Islet precursor cell (in vitro differentiated cells): Measurements from ENCODE around the gene ARPC4.

ENCODE experiments used
- DNase-seq: peaks from one replicate; pipeline ENCODE4 v3.0.0-alpha.2; 2018

ARPC4 gene

GRCh38 chr3:9792405-9793160 lies at the start of gene ARPC4, which contains the start of gene TADA3:
Gene ARPC4 (plus strand): TSS chr3:9793082. CDS start chr3:9793122, 40 bp downstream.
Gene TADA3 (minus strand): TSS chr3:9792473. CDS start chr3:9791466, 1,007 bp downstream.
- DNase-seq: peak; percentile 95

- DNase-seq: no peak
Measured at GRCh38 chr3:9743548-9743947, 49.3 kb upstream of the ARPC4 start.

- no peak for DNase-seq
Measured at GRCh38 chr3:9744162-9744561, 48.7 kb upstream of the ARPC4 start.

GRCh38 chr3:9745521-9745920 lies 47.4 kb upstream of the ARPC4 start:
- DNase-seq: no peak

GRCh38 chr3:9746330-9746729 lies 46.6 kb upstream of the ARPC4 start:
- DNase-seq: no peak

GRCh38 chr3:9747267-9747666 lies 45.6 kb upstream of the ARPC4 start:
- DNase-seq: peak; percentile 63

GRCh38 chr3:9748031-9748430 lies 44.9 kb upstream of the ARPC4 start:
- no peak for DNase-seq

- DNase-seq: no peak
Measured at GRCh38 chr3:9749296-9749644, 43.6 kb upstream of the ARPC4 start.

- peak; percentile 99 for DNase-seq
Measured at GRCh38 chr3:9749645-9750555, 43.0 kb upstream of the ARPC4 start, which contains the start of gene OGG1. Gene OGG1 (plus strand): TSS chr3:9749952. CDS start chr3:9750287, 335 bp downstream.

GRCh38 chr3:9750556-9751411 lies 42.1 kb upstream of the ARPC4 start:
- no peak for DNase-seq

- DNase-seq: no peak
Measured at GRCh38 chr3:9754678-9755077, 38.2 kb upstream of the ARPC4 start.

- no peak for DNase-seq
Measured at GRCh38 chr3:9757427-9757826, 35.5 kb upstream of the ARPC4 start.

- no peak for DNase-seq
Measured at GRCh38 chr3:9760779-9761505, 31.9 kb upstream of the ARPC4 start.

- no peak for DNase-seq
Measured at GRCh38 chr3:9761919-9762318, 31.0 kb upstream of the ARPC4 start.

GRCh38 chr3:9762871-9763270 lies 30.0 kb upstream of the ARPC4 start:
- DNase-seq: no peak

GRCh38 chr3:9765865-9766264 lies 27.0 kb upstream of the ARPC4 start:
- DNase-seq: peak; percentile 73

- no peak for DNase-seq
Measured at GRCh38 chr3:9767418-9767817, 25.5 kb upstream of the ARPC4 start.

- DNase-seq: no peak
Measured at GRCh38 chr3:9768141-9768775, 24.6 kb upstream of the ARPC4 start.

- no peak for DNase-seq
Measured at GRCh38 chr3:9769012-9769411, 23.9 kb upstream of the ARPC4 start.

- peak; percentile 92 for DNase-seq
Measured at GRCh38 chr3:9769426-9770275, 23.2 kb upstream of the ARPC4 start, which contains the start of gene CAMK1. Gene CAMK1 (minus strand): TSS chr3:9769947. CDS start chr3:9767749, 2,198 bp downstream.
